Memory B cell (primary cell): ENCODE data around the gene SPEN.
"Not testable (repeated sequence)": the region's sequence is repeated elsewhere in the genome, so short reads cannot be mapped to it uniquely, and the experiment has no call there.

Experiments
- ATAC-seq: fragments of 150-1000 bp; cut with Tn5 transposase; 2 replicates; pipeline ENCODE4 v1.10.0; 2021; ENCODE audit warnings: low read depth, mild to moderate bottlenecking, moderate library complexity
- DNase-seq, 2 donors: peaks; one replicate each; pipeline ENCODE4 v3.0.0; 2022; ENCODE audit warnings: low spot score in 2 of 2
- H3K27ac Mint-ChIP-seq: one replicate; pipeline ENCODE4 v1.8.0; 2022; ENCODE audit warnings: mild to moderate bottlenecking, moderate library complexity, mixed read lengths
- H3K27me3 Mint-ChIP-seq: one replicate; pipeline ENCODE4 v1.8.0; 2022; ENCODE audit warnings: mixed read lengths
- H3K36me3 Mint-ChIP-seq: one replicate; pipeline ENCODE4 v1.8.0; 2022; ENCODE audit warnings: mild to moderate bottlenecking, mixed read lengths
- H3K4me1 Mint-ChIP-seq: one replicate; pipeline ENCODE4 v1.8.0; 2022; ENCODE audit warnings: mixed read lengths
- H3K4me3 Mint-ChIP-seq: one replicate; pipeline ENCODE4 v1.8.0; 2022; ENCODE audit warnings: mild to moderate bottlenecking, moderate library complexity, mixed read lengths
- H3K9me3 Mint-ChIP-seq: one replicate; pipeline ENCODE4 v1.8.0; 2022; ENCODE audit warnings: mixed read lengths

The SPEN gene

DNA sequence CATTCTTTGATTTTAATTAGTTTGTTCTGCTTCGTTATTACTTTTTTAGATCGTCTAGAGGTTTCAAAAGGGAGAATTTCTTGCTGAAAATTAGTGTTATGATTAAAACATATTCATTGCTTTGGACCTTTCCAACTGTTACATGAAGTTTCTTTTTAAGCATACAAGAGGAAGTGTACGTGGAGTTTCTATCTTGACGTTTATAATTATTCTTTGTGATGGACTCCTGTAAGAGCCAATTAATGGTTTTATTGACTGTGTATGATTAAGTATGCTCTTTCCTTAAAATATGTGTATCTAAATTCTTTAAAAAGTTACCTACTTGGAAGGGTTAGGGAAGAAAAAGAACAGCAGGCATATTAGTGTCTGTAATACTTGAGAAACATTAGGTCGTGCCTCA, 37.8 kb downstream of the SPEN start:
- peak overlapping the region; percentile 94 for H3K27ac Mint-ChIP-seq
- H3K4me3 Mint-ChIP-seq, result peak overlapping the region; percentile 81
- H3K9me3 Mint-ChIP-seq, result no peaks in the 10 kb centered on the region
- H3K36me3 Mint-ChIP-seq, result peaks cover 5% of the 10 kb centered on the region
- ATAC-seq, result peak; percentile 7
- H3K27me3 Mint-ChIP-seq, result no peaks in the 10 kb centered on the region
- peaks cover 37% of the 10 kb centered on the region for H3K4me1 Mint-ChIP-seq
- no peak for DNase-seq

- Mint-ChIP-seq H3K36me3 (peaks cover 7% of the 10 kb centered on the region), H3K27me3 (no peaks in the 10 kb centered on the region), H3K4me1 (peaks cover 37% of the 10 kb centered on the region), H3K4me3 (peak overlapping the region; percentile 81), H3K9me3 (no peaks in the 10 kb centered on the region), H3K27ac (peak overlapping the region; percentile 94)
- ATAC-seq, result peak; percentile 66
- peak; percentile 32 to 55 for DNase-seq
These were observed 38.4 kb downstream of the SPEN start for GRCh38 chr1:15885701-15886610.

DNA sequence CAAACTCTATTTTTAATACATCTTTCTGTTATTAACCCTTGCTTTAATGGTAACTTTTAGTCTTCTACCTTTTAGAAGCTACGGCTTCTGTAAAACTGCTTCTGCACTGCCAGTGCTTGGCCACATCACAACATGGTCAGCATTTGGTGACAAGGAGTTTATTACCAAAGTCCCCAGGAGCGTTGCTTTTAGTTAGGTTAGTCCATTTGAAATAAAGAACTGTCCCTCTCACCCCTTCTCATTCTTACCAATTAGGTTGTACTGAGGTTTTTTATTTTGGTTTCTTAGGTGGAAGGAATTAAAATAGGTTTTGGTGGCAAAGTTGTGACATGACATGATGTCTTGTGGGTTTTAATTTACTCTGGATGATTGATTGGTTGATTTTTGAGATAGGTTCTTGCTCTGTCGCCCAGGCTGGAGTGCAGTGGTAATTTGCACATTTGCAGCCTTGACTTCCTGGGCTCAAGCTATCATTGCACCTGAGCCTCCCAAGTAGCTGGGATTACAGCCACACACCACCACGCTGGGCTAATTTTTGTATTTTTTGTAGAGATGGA, 39.2 kb downstream of the SPEN start:
- Mint-ChIP-seq H3K27me3 (no peaks in the 10 kb centered on the region), H3K9me3 (no peaks in the 10 kb centered on the region), H3K4me3 (peak overlapping the region; percentile 81), H3K36me3 (peaks cover 7% of the 10 kb centered on the region), H3K4me1 (peaks cover 37% of the 10 kb centered on the region), H3K27ac (peak overlapping the region; percentile 94)
- no peak for ATAC-seq
- no peak for DNase-seq

DNA sequence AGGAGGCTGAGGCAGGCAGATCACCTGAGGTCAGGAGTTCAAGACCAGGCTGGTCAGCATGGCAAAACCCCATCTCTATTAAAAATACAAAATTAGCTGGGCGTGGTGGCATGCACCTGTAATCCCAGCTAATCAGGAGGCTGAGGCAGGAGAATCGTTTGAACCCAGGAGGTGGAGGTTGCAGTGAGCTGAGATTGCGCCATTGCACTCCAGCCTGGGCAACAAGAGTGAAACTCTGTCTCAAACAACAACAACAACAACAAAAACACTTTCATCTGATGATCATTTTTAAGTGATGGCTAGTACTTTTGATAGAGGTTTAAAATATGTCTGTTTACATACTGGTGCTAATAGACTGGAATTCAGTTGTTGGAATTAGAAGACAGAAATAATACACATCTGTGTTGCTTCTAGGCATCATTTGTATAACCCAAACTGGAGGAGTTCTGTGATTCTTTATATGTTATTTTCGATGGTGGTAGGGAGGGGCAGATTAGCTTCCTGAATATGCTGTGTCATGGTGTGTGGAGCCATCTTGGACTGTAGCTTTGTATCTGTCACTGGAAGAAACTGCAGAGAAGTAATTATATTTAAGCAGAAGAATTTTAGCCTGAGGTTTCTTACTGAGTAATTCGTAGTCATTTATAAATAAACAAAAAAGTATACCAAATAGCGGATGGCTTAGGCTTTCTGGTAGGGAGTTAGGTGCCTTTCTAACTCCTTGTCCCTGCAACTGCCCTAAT, 45.5 kb downstream of the SPEN start:
- H3K4me1 Mint-ChIP-seq, result peaks cover 16% of the 10 kb centered on the region
- not testable (repeated sequence) for DNase-seq, H3K36me3 Mint-ChIP-seq, H3K4me3 Mint-ChIP-seq, H3K27ac Mint-ChIP-seq, H3K27me3 Mint-ChIP-seq, H3K9me3 Mint-ChIP-seq
- peak; percentile 43 for ATAC-seq

- H3K27me3 Mint-ChIP-seq, result no peaks in the 10 kb centered on the region
- H3K4me3 Mint-ChIP-seq, result no peak overlapping the region
- H3K27ac Mint-ChIP-seq, result peak overlapping the region; percentile 11
- peaks cover 14% of the 10 kb centered on the region for H3K36me3 Mint-ChIP-seq
- DNase-seq (no peak), ATAC-seq (no peak)
- no peaks in the 10 kb centered on the region for H3K9me3 Mint-ChIP-seq
- H3K4me1 Mint-ChIP-seq, result peaks cover 21% of the 10 kb centered on the region
These were observed 47.7 kb downstream of the SPEN start for GRCh38 chr1:15895233-15895632.

DNA sequence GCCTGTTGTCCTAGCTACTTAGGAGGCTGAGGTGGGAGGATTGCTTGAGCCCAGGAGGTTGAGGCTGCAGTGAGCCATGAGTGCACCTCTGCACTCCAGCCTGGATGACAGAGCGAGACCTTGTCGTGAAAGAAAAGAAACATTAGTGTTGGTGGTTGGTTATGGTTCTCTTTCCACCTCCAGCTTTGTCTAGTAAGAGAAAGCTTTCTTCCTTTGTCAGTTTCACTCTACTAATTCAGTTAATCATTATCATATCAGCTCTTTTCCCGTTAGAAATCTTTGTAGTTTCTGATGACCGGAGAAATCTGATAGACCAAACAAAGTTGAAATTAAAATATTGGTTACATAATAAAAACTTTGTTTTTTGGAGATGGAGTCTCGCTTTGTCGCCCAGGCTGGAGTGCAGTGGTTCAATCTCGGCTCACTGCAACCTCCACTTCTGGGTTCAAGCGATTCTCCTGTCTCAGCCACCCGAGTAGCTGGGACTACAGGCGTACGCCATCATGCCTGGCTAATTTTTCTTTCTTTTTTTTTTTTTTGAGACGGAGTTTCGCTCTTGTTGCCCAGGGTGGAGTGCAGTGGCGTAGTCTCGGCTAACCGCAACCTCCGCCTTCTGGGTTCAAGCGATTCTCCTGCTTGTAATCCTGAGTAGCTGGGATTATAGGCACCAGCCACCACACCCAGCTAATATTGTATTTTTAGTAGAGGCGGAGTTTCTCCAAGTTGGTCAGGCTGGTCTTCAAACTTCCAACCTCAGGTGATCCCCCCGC, 49.5 kb downstream of the SPEN start:
- not testable (repeated sequence) for H3K27me3 Mint-ChIP-seq, ATAC-seq, DNase-seq, H3K4me3 Mint-ChIP-seq, H3K27ac Mint-ChIP-seq, H3K9me3 Mint-ChIP-seq
- Mint-ChIP-seq H3K36me3 (peaks cover 10% of the 10 kb centered on the region), H3K4me1 (peaks cover 21% of the 10 kb centered on the region)

DNA sequence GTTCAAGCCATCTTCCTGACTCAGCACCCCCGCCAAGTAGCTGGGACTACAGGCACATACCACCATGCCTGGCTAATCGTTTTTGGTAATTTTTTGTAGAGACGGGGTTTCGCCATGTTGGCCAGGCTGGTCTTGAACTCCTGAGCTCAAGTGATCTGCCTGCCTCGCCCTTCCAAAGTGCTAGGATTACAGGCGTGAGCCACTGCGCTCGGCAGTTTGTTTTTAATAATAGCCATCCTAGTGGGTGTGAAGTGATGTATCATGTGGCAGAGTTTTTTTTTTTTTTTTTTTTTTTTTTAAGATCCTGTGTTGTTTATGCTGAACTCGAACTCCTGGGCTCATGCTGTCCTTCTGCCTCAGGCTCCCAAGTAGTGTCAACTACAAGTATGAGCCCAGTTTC, 51.8 kb downstream of the SPEN start:
- H3K4me1 Mint-ChIP-seq, result peaks cover 17% of the 10 kb centered on the region
- no peak for DNase-seq
- H3K36me3 Mint-ChIP-seq, result peaks cover 10% of the 10 kb centered on the region
- no peaks in the 10 kb centered on the region for H3K9me3 Mint-ChIP-seq
- no peak overlapping the region for H3K4me3 Mint-ChIP-seq
- ATAC-seq, result no peak
- no peaks in the 10 kb centered on the region for H3K27me3 Mint-ChIP-seq
- no peak overlapping the region for H3K27ac Mint-ChIP-seq

DNA sequence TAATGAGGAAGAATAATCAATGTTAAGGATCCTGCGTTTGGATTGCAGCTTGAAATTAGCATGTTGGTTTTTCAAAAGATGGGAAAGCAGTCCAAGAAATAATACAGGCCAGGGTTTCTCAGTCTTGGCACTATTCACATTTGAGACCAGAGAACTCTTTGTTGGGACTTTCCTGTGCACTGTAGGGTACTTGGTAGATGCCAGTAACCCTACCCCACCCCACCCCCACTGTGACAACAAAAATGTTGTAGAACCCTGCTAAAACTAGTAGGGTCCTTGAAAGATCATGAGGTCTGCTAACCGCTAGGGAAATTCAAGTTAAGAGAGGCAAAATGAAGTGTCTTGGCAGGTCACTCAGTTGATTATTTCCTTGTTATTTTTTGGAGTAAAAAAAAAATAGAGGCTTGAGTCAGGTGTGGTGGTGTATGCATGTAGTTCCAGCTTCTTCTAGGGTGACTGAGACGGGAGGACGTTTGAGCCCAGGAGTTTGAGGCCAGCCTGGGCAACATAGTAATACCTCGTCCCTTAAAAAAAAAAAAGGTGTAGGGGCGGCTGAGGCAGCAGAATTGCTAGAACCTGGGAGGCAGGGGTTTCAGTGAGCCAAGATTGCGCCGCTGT, 53.3 kb downstream of the SPEN start:
- Mint-ChIP-seq H3K27ac (peak overlapping the region; percentile 24), H3K4me1 (peaks cover 14% of the 10 kb centered on the region), H3K27me3 (no peaks in the 10 kb centered on the region), H3K4me3 (no peak overlapping the region), H3K36me3 (peaks cover 7% of the 10 kb centered on the region), H3K9me3 (no peaks in the 10 kb centered on the region)
- DNase-seq (no peak), ATAC-seq (no peak)

DNA sequence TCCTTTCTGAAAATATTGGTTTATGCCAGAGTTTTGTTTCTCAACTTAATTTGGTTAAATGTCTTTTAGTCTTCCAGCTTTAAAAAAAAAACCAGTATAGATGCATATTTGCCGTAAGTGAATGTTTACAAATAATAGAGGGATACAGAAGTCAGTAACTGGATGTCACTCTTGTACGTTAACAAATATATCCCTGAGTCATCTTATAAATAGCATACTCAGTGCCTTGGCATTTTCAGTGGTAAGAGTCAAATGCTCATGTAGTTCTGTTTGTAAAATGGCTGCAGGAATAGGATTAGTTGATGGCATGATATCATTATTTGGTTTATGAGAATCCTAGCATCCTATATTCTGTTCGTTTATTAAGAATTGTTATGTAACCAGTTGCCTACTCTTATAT, 55.4 kb downstream of the SPEN start:
- no peaks in the 10 kb centered on the region for H3K9me3 Mint-ChIP-seq
- H3K27ac Mint-ChIP-seq, result no peak overlapping the region
- no peak overlapping the region for H3K4me3 Mint-ChIP-seq
- H3K27me3 Mint-ChIP-seq, result no peaks in the 10 kb centered on the region
- H3K4me1 Mint-ChIP-seq, result peaks cover 10% of the 10 kb centered on the region
- ATAC-seq, result no peak
- peaks cover 9% of the 10 kb centered on the region for H3K36me3 Mint-ChIP-seq
- DNase-seq, result no peak

DNA sequence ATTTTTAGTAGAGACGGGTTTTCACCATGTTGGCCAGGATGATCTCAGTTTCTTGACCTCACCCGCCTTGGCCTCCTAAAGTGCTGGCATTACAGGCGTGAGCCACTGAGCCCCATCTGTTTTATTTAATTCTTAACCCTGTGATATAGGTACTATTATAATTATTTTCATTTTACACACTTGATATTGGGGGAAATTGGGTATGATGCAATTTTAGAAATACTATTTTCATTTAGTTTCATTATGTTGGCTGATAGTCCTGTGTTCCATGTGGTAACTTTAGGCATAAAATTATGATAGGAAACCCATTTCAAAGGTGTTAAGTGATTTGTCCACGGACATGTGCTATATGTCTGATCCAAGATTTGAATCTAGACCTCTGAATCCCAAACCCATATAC, 61.1 kb downstream of the SPEN start:
- H3K27ac Mint-ChIP-seq, result no peak overlapping the region
- peaks cover 3% of the 10 kb centered on the region for H3K4me1 Mint-ChIP-seq
- DNase-seq, result no peak
- no peaks in the 10 kb centered on the region for H3K9me3 Mint-ChIP-seq
- no peaks in the 10 kb centered on the region for H3K27me3 Mint-ChIP-seq
- peaks cover 18% of the 10 kb centered on the region for H3K36me3 Mint-ChIP-seq
- ATAC-seq, result no peak
- no peak overlapping the region for H3K4me3 Mint-ChIP-seq

DNA sequence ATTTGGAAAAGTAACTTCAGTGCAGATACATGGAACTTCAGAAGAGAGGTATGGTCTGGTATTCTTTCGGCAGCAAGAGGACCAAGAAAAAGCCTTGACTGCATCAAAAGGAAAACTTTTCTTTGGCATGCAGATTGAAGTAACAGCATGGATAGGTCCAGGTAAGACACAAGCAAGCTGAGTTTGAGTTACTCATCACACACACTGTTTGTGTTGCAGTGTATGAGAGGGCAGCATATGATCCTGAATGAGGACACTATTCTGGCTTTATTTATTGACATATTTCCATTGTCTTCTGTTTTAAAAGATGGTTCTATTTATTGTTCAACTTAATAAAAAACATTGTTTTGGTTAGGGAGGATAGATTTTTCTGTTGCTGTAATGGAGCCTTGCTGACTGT, 63.6 kb downstream of the SPEN start:
- Mint-ChIP-seq H3K4me1 (peaks cover 5% of the 10 kb centered on the region), H3K4me3 (no peak overlapping the region), H3K27ac (peak overlapping the region; percentile 31), H3K36me3 (peaks cover 24% of the 10 kb centered on the region), H3K27me3 (no peaks in the 10 kb centered on the region), H3K9me3 (no peaks in the 10 kb centered on the region)
- DNase-seq, result no peak
- no peak for ATAC-seq

- Mint-ChIP-seq H3K9me3 (no peaks in the 10 kb centered on the region), H3K27ac (no peak overlapping the region), H3K27me3 (no peaks in the 10 kb centered on the region), H3K4me3 (no peak overlapping the region), H3K36me3 (peaks cover 27% of the 10 kb centered on the region), H3K4me1 (peaks cover 10% of the 10 kb centered on the region)
- DNase-seq (no peak), ATAC-seq (no peak)
These were observed 64.4 kb downstream of the SPEN start for GRCh38 chr1:15911927-15912326.

DNA sequence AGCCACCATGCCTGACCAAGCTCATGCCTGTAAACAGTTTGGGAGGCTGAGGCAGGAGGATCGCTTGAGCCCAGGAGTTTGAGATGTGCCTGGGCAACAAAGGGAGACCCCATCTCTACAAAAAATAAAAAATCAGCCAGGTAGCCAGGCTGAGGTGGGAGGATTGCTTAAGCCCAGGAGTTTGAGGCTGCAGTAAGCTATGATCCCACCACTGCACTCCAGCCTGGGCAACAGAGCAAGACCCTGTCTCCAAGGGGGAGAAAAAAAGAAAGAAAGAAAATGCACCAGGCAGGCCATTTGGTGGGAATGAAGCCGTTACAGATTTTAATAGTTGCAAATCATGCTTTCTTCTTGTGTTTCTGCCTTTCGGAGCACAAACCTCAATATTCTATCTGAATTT, 66.1 kb downstream of the SPEN start:
- DNase-seq, H3K4me3 Mint-ChIP-seq, H3K27me3 Mint-ChIP-seq, H3K9me3 Mint-ChIP-seq, ATAC-seq, H3K27ac Mint-ChIP-seq: not testable (repeated sequence)
- H3K4me1 Mint-ChIP-seq, result peaks cover 14% of the 10 kb centered on the region
- peaks cover 29% of the 10 kb centered on the region for H3K36me3 Mint-ChIP-seq
